ENCODE results near the gene KCNJ5.

DNA sequence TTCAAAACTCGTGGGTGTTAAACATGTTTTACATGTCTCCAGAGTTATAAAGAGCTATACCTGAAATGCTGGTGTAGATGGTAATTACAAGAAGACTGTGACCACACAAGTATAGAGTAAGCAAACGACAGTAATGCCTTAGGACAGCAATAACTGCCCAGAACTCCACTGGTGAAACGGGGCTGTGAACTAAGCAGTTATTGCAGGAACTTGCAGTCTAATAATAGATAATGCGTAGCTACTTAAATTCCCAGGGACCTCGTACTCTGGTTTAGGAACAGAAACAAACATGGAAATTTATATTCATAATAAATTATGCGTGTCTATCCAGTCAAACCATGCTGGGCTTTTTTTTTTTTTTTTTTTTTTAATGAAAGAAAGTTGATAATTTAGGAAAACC, 76.4 kb downstream of the KCNJ5 start:
- TF ChIP-seq, protein P1, sequence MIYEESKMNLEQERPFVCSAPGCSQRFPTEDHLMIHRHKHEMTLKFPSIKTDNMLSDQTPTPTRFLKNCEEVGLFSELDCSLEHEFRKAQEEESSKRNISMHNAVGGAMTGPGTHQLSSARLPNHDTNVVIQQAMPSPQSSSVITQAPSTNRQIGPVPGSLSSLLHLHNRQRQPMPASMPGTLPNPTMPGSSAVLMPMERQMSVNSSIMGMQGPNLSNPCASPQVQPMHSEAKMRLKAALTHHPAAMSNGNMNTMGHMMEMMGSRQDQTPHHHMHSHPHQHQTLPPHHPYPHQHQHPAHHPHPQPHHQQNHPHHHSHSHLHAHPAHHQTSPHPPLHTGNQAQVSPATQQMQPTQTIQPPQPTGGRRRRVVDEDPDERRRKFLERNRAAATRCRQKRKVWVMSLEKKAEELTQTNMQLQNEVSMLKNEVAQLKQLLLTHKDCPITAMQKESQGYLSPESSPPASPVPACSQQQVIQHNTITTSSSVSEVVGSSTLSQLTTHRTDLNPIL (CRISPR knock-in tag; IDR thresholded peaks at IDR 0.05; ENCODE audit: low read depth): no peak
- TF ChIP-seq ZFP30 (CRISPR knock-in tag; IDR thresholded peaks at IDR 0.05): no peak
- TF ChIP-seq ZNF565 (CRISPR knock-in tag; conservative IDR thresholded peaks at IDR 0.05; ENCODE audit: low read depth): no peak
- TF ChIP-seq TCF4 (CRISPR knock-in tag; IDR thresholded peaks at IDR 0.05; ENCODE audit: borderline replicate concordance): no peak
- TF ChIP-seq, protein P2, sequence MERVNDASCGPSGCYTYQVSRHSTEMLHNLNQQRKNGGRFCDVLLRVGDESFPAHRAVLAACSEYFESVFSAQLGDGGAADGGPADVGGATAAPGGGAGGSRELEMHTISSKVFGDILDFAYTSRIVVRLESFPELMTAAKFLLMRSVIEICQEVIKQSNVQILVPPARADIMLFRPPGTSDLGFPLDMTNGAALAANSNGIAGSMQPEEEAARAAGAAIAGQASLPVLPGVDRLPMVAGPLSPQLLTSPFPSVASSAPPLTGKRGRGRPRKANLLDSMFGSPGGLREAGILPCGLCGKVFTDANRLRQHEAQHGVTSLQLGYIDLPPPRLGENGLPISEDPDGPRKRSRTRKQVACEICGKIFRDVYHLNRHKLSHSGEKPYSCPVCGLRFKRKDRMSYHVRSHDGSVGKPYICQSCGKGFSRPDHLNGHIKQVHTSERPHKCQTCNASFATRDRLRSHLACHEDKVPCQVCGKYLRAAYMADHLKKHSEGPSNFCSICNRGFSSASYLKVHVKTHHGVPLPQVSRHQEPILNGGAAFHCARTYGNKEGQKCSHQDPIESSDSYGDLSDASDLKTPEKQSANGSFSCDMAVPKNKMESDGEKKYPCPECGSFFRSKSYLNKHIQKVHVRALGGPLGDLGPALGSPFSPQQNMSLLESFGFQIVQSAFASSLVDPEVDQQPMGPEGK (CRISPR knock-in tag; IDR thresholded peaks at IDR 0.05; ENCODE audit: borderline replicate concordance): no peak
- TF ChIP-seq CSRNP3 (CRISPR knock-in tag; IDR thresholded peaks at IDR 0.05): no peak
- TF ChIP-seq RARB (CRISPR knock-in tag; IDR thresholded peaks at IDR 0.05): no peak
- no peak for TF ChIP-seq POU6F1 (CRISPR knock-in tag; IDR thresholded peaks at IDR 0.05; ENCODE audit: borderline replicate concordance, low read depth)
- no peak for TF ChIP-seq ZFP3 (CRISPR knock-in tag; IDR thresholded peaks at IDR 0.05)
